ENCODE results near the gene PSMC4. TPM values are rescaled to one million over a fixed set of nuclear protein-coding genes. Genes with fewer than 3 reads are reported as not detected.

Gene PSMC4
- total RNA-seq, 4 donors from 2014 or later, result 74.4 to 97.9 (median 90.0) TPM

- Histone ChIP-seq H3K4me1 (peaks cover 5 to 52% (median 26%) of the 10 kb centered on the region in 4 donors), H3K36me3 (no peaks in the 10 kb centered on the region), H3K4me3 (no peak overlapping the region), H3K27me3 (no peaks in the 10 kb centered on the region), H3K9me3 (no peaks in the 10 kb centered on the region), H3K27ac (peak overlapping the region in 1 of 4 donors; percentile 30)
- TF ChIP-seq CTCF (IDR thresholded peaks at IDR 0.05), result no peak
- no peak for TF ChIP-seq POLR2A (IDR thresholded peaks at IDR 0.05)
- DNase-seq, result no peak
These were observed 30.6 kb upstream of the PSMC4 start for GRCh38 chr19:39940221-39940833.

- no peaks in the 10 kb centered on the region for H3K9me3 ChIP-seq
- no peak for TF ChIP-seq CTCF (IDR thresholded peaks at IDR 0.05)
- no peak for TF ChIP-seq POLR2A (IDR thresholded peaks at IDR 0.05)
- H3K27me3 ChIP-seq, result no peaks in the 10 kb centered on the region
- H3K27ac ChIP-seq, result peak overlapping the region; percentile 30 to 85 (median 76)
- peaks cover 5 to 50% (median 23%) of the 10 kb centered on the region in 4 donors for H3K4me1 ChIP-seq
- no peaks in the 10 kb centered on the region for H3K36me3 ChIP-seq
- no peak for DNase-seq
- peak overlapping the region in 1 of 4 donors; percentile 23 for H3K4me3 ChIP-seq
These were observed 29.8 kb upstream of the PSMC4 start for GRCh38 chr19:39941151-39941550.

GRCh38 chr19:39941615-39942365 is 29.2 kb upstream of the PSMC4 start:
- H3K9me3 ChIP-seq, result no peaks in the 10 kb centered on the region
- H3K4me3 ChIP-seq, result peak overlapping the region in 1 of 4 donors; percentile 23
- H3K27ac ChIP-seq, result peak overlapping the region; percentile 23 to 93 (median 84)
- H3K27me3 ChIP-seq, result no peaks in the 10 kb centered on the region
- no peaks in the 10 kb centered on the region for H3K36me3 ChIP-seq
- TF ChIP-seq POLR2A (IDR thresholded peaks at IDR 0.05) (no peak), CTCF (IDR thresholded peaks at IDR 0.05) (no peak)
- H3K4me1 ChIP-seq, result peaks cover 5 to 44% (median 22%) of the 10 kb centered on the region in 4 donors
- peak in 2 of 3 donors; percentile 84 to 85 for DNase-seq

- H3K9me3 ChIP-seq, result no peaks in the 10 kb centered on the region
- H3K4me1 ChIP-seq, result peaks cover 5 to 43% (median 20%) of the 10 kb centered on the region in 4 donors
- peak overlapping the region; percentile 23 to 93 (median 84) for H3K27ac ChIP-seq
- TF ChIP-seq POLR2A (IDR thresholded peaks at IDR 0.05) (no peak), CTCF (IDR thresholded peaks at IDR 0.05) (no peak)
- H3K4me3 ChIP-seq, result peak overlapping the region in 1 of 4 donors; percentile 23
- no peaks in the 10 kb centered on the region for H3K27me3 ChIP-seq
- no peaks in the 10 kb centered on the region for H3K36me3 ChIP-seq
- no peak for DNase-seq
These were observed 28.6 kb upstream of the PSMC4 start for GRCh38 chr19:39942366-39942730.

GRCh38 chr19:39943586-39943985 is 27.4 kb upstream of the PSMC4 start:
- H3K27ac ChIP-seq, result peak overlapping the region; percentile 60 to 93 (median 78)

More at GRCh38 chr19:39943586-39943985, 27.4 kb upstream of the PSMC4 start:
- DNase-seq, result peak in 2 of 3 donors; percentile 61 to 62
- no peak for TF ChIP-seq CTCF (IDR thresholded peaks at IDR 0.05)
- TF ChIP-seq POLR2A (IDR thresholded peaks at IDR 0.05), result no peak
- no peaks in the 10 kb centered on the region for H3K36me3 ChIP-seq
- peak overlapping the region in 1 of 4 donors; percentile 39 for H3K4me3 ChIP-seq
- H3K9me3 ChIP-seq, result no peaks in the 10 kb centered on the region
- H3K27me3 ChIP-seq, result no peaks in the 10 kb centered on the region
- H3K4me1 ChIP-seq, result peaks cover 5 to 43% (median 20%) of the 10 kb centered on the region in 4 donors
